NCI-H1105 treated with DMSO at 0.1 percent for 48 hours (cell line): ENCODE measurements around the gene SNX19.
"Not testable (repeated sequence)": the region's sequence is repeated elsewhere in the genome, so short reads cannot be mapped to it uniquely, and the experiment has no call there.

Experiments
- DNase-seq: peaks from one replicate; lab custom pipeline; 2025; lab: John Stamatoyannopoulos, UW

SNX19 gene

DNA sequence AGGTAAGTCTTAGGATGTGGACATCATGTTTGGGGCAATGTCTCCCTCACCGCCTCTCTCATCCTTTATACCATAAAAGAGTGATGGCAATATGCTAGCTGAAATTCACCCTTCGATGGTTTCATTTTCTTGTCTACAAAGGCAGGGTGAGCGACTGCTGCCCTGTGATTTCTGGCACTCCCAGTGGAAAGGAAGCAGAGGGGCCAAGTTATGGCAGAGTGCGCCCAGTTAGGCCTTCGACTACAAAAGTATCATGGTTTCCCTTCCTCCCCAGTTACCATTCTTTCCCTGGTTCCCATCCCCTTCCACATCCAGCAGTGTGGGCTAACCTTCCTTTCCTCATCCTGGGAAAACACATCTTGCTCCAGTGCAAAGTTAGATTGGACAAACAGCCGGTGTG, 43.8 kb downstream of the SNX19 start:
- no peak for DNase-seq

DNA sequence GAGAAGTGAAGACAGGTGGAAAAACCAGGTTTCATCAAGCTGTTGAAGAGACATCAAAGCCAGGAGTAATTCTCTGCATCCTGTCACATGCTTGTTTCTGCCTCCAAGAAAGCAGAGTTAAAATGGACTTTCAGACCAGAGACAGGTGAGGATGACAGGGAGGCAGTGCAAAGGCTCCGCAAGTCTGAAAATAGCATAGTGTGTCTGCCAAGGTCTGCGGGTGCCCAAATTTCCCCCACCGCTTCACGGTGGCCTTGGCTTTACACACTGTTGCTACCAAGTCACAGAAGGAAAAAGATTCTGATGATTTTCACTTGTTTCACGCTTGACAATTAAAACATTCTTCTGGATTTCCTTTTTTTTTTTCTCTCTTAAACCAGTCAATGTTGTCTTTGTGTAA, 44.2 kb downstream of the SNX19 start:
- DNase-seq, result no peak

DNA sequence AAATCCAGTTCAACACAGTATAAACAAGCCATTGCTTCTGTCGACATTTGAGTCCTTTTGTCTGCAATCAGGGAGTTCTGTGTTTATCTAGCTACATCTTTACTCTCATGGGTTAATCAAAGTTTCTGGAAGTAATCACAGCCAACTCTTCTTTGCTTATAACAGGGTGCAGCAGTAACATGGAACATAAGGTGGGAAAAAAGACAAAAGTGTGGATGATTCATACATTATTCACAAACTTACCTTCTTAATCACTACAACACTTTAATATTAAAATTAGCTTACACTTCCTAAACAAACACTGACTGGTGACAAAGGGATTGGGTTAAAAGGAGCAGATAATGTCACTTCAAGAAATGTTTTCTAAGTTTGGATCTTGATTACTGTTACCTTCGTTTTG, 44.7 kb downstream of the SNX19 start:
- DNase-seq, result no peak

DNA sequence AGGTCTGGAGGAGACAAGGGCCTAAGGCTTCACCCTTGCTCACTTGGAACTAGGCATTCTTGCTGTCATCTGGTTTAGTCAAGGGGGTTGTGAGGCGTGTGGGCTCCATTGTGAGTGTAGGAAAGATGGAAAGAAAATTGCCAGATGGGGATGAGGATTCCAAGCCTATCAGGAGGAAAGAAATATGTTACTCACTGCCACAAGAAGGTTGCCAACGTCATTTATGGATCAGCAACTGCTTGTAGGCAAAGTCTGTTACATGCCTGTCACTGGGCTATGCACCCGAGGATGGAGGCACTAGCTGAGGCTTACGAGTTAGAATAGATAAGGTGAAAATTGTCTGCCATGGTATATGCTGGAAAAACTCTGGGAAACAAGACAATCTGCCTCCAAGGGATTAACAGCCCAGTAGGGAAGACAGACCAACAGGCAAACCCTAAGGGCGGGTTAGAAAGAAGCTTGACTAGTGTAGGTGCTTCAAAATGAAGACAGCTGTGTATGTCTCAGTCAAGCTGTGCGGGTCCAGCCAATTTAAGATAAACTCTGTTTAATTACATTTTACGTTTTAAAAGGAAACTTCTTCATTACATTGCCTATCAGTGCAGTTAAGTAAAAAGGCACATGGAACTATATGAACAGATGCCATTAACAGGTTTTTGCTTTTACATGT, 47.4 kb downstream of the SNX19 start:
- no peak for DNase-seq

DNA sequence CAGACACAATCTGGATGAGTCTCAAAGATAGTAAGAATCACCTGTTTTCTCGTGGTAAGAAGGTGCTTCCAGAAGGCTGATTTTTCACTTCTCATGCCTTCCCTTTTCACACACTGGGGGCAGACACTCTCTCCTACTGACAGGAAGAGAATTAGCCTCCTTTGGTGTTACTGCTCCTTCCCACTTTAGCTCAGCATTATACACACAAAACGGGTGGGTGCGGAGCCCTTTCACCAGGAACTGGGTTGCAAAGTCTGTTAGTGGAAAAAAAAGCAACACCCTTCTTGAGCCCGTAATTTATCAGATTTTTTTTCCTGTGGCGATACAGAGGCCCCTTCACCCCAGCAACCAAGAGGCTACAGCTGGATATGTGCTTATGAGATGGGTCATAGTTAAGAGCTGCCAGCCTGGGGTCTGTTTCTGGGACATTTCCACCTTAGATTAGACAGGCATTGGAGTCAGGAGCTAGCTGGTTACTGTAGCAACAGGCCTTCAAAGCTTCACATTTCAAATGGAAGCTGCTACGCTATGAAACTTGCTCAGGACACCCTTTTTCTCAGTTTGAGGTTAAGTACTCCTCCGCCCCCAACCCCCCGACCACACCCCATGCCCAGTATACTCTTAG, 48.1 kb downstream of the SNX19 start:
- no peak for DNase-seq

DNA sequence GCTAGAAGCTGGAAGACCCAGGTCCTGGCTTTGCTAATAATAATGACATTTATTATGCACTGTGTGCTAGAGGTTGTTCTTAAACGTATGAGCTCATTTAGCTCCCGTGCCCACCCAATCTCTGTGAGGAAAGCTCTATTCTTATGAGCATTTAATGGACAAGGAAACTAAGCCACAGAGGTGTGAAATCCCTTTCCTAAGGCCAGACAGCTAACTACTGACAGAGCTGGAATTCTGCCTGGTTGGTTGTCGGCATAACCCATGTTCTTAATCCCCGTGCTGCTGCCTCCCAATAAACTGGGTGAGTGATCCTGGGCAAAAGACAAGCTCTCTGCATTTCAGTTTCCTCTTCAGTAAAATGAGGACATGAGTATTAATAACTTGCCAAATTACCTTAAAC, 49.4 kb downstream of the SNX19 start:
- DNase-seq, result no peak

DNA sequence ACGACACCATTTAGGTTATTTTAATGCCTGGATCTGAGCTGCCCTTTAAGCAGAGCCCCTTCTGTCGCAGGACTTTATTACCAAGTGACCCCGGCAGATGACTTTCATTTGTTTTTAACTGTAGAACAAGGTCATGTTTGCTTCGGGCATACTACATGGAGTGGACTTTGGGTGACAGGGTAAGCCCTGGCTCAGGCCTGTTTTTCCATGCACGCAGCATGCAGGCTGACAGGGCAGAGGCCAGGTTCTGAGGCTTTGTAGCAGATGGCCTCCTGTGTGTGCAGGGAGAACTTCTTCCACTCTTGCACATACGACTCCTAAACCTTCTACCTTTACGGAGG, 50.5 kb downstream of the SNX19 start:
- DNase-seq, result no peak

DNA sequence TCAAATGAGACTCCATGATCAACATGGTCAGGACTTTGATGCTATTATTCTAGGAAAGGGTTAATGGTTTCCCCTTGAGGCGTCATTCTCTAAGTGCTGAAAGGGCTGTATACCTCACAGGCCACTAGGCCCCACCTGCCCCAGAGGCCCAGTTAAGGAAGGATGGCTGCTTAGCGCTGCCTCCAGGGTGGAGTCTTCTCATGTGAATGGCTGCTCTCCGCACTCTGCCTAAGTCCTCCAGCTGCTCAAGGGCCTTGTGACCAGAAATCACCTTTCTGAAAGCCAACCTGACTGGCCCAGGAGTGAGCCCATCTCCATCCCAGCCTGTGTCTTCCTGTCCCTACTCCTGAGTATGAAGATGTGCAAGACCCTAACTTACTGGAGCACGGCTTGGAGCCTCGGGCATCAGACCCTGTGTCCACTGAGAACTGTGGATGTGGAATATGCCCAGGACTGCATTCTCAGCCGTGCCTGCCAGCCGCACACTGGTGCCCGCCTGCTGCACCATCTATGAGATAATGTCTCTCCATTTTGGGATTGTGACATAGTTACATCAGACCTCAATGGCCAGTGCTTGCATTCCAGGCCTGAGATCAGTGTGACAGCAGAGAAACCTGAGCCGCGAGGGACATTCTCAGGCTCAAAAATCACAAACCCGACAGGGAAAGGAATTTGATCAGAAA, 51.0 kb downstream of the SNX19 start:
- DNase-seq, result no peak

DNA sequence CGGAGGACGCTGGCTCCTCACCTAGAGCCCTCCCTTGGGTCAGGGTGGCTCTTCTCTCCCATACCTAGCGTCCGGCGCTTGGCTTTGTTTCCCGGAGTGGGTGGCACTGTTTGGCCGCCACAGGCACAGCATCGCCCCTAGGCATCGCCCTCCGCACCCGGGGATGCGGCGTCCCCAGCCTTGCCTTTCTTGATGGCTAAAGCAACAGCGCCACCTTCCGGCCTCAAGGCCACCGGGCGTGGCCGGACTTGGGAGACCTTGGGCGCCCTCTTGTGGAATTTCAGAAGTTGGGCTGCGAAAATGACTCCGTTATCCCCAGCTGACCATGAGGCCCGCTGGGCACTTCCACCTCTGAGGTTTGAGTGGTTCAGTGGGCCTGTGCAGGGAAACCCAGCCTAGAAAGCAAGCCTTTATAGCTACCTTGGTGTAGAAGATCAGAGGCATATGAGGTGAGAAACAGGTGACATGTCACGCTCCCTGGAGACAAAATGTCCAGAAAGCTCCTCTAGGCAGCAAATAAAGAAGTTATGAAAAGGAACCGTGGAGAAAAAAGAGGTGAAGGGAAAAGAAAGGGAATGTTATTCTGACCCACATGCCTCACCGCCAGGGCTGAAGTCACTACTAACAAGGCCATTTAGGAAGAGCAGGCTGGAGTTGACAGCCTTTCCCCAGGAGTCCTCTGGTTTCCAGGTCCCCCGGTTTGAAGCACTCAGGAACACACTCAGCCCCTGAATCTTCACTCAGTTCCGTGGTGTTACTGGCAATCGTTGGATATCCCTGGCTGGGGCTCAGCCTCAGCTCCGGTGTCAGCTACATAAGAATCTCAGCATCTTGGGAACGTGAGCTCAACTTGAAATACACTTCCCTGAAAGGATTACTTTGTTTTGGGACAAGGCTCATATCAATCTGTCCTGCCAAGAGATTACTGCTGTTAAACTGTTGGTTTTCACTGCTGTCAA, 54.1 kb downstream of the SNX19 start:
- peak; percentile 91 for DNase-seq

DNA sequence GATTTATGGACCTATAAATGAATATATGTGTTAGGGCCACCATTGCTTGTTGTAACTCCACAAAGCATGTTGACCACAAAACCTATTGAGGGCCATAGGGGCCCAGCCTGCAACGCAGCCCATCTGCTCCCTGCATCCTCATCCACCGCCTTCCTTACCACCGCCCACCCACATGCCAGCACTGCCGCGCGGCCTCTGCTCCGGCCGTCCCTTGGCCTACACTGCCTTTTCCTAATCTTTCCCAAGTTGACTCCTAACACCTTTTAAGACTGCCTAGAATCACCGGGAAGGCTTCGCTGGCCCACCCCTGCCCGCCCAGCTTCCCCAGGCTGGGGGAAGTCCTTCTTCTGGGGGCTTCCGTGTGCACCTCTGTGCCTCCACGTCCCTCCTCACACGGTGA, 55.0 kb downstream of the SNX19 start:
- DNase-seq, result no peak

DNA sequence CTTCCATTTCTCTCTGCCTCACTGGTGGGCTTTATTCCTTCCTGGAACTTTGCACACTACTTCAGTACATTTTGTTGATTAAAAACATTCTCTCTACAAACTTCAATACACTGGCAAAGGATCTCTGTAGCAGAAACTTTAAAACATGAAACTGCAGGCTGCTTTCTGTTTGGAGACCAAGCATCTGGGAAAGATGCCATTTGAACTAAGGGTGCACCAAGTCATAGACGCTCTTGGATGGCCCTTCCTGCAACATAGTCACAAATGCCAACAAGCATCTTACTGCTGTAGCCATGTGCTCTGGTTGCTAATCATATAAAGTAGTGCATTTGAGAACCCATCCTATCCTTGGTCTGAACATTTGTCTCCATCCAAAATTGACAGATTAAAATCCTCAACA, 56.4 kb downstream of the SNX19 start:
- DNase-seq, result no peak

DNA sequence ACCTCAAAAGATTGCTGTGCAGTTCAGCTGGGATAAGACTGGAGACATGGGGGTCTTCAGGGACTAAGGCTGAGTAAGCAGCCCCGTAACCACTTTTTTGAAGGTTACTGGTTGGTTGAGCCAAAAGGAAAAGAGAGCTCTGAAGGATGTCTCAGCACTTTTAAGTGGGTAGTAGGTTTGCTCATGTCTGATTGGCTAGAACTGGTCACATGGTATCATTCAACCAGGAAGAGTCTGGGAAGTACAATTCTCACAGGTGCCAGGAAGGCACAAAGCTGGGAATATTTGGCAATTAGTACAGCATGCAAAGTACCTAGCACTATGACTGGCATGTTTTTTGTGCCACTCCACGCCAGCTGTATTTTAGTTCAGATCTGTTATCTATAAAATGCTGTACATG, 58.1 kb downstream of the SNX19 start:
- peak; percentile 10 for DNase-seq

DNA sequence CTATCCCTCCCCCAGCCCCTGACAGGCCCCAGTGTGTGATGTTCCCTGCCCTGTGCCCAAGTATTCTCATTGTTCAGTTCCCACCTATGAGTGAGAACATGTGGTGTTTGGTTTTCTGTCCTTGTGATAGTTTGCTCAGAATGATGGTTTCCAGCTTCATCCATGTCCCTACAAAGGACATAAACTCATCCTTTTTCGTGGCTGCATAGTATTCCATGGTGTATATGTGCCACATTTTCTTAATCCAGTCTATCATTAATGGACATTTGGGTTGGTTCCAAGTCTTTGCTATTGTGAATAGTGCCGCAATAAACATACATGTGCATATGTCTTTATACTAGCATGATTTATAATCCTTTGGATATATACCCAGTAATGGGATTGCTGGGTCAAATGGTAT, 60.6 kb downstream of the SNX19 start:
- DNase-seq, result not testable (repeated sequence)

DNA sequence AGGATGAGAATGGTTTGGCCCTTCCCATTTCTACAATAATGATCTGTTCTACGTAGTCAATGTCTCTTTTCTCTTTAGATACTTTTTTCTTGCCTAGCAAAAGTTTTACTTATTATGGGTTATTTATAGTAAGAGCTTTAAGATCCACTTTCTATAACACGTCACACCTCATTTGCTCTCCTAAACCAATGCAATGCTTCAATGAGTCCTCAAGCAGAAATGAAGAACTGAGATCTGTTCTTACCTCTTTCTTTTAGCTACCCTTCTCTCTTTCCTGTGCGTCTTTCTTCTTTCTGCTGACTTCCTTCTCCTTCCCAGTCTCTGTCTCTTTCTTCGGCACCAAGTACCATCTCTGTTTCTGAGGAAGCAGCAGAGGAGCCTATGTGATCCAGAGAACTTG, 61.8 kb downstream of the SNX19 start:
- no peak for DNase-seq

DNA sequence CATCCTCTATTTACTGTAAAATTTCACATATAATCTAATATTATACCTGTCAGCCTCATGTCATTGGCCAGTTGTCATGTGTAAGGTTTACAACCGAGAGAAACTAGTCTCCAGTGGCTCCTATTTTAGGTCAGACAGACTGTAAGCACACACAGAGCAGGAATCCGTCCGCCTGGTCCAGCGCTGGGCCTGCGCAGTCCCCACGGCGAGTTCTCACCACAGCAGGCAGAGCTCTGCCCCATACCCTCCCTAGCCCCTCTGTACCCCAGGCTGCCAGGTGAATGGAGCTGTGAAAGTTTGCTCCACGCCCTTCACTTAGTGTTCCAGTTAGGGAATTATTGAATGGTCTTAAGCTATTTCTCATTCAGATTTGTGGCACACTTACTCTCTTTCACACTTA, 63.7 kb downstream of the SNX19 start:
- DNase-seq, result no peak

DNA sequence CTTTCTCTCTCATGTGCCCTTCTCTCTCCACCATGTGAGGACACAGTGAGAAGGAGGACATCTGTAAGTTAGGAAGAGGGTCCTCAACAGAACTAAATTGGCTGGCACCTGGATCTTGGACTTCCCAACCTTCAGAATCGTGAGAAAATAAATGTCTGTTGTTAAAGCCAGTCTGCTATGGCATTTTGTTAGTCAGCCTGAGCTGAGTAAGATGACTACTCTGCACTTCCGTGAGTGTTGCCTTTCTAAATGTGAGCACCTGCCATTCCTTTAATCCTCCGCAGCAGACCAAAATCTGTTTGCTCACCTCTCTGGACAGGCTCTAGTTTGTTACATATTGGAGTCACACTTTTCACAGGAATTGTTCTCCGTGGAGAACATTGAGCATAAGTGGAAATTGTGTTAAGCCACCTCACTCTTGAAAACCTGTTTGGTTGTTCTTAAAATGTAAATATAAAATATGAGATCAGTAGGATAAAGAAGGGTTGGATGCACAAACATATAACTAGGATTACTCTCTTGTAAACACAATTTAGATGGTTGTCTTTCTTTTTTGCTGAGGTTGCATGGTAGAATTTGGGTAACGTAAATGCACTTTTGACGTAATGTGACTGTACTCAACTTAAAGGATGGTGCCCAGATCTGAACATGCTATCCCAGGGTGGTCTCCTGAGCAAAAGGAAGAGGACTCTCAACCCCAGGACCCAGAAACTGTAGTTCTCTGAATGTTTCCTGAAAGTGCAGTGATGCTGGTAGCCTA, 65.9 kb downstream of the SNX19 start:
- DNase-seq, result no peak

DNA sequence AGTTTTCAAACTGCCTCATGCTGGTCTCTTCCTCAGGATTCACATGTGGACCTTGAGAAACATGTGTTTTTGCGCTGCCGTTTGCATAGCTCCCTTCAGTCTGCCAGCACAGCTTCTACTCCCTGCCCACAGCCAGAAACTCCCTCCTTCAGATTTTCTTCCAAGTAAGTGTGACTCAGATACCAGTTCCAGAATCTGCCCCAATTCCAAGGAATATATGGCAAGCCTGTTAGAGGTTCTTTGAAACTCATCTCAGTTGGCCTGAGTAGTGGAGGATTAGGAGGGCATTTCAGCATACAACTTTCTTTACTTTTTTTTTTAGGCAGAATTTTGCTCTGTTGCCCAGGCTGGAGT, 67.1 kb downstream of the SNX19 start:
- DNase-seq, result no peak

DNA sequence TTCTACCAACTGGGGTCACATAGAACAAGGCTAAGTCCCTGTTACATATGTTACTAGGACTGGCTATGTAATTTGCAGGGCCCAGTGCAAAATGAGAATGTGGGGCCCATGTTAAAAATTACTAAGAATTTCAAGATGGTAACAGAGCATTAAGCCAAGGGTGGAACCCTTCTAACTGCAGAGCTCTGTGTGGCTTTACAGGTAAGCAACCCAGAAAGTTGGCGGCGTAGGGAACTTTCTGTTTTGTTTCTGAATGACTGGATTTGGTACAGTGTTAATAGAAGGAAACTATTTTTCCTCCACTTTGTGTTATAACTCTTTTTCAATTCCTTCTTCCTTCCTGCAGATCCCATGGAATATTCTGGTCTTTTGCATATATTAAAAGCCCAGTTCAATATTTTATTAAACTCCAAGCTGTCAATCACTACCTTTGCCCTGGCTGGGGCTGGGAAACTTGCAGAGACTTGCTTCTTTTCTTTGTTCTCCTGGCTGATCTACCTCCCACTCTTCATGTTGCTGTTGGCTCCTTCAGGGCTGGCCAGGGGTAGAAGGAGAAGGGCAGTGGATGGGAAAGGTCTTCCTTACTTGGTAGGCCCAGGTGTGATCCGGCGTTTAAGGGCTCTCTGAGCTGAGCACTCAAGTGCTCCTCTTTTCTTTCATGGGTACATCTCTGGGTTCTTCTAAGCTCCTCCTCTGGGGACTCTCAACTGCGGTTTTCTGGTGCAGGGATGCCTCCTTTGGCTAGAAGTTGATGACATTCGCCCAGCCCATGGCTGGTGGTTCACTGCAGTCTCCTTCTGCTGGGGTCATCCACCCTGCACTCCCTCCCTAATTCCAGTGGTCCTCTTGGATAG, 67.7 kb downstream of the SNX19 start:
- no peak for DNase-seq

DNA sequence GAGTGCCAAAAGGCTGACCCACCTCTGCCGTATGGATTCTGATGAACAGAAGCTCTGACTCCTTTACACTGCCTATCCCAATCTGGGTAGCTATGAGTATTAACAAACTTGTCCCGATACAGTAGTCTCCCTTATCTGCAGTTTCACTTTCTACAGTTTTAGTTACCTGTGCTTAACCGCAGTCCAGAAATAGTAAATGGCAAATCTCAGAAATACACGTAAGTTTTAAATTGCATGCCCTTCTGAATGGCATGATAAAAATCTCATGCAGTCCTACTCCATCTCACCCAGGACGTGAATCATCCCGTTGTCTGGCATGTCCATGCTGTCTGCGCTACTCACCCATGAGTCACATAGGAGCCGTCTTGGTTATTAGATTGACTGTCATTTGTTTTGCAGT, 68.8 kb downstream of the SNX19 start:
- DNase-seq, result no peak

DNA sequence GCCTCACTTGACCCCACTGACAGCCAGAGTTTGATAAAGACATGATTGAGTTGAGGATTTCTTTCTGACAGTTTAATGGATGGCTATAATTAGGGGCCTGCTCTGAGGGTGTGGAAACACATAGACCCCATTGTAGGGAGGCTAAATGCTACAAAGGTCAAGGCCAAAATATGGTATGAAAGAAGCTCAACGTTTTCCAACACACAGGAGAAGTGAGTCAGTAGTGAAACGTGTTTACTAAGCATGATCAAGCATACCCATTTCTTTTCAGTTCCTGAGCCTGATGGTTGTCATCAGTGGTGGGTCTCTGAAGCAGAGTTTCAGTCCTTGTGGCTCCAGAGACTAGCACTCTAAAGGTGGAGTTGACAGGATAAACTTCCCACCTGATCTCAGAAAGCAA, 69.7 kb downstream of the SNX19 start:
- DNase-seq, result no peak

DNA sequence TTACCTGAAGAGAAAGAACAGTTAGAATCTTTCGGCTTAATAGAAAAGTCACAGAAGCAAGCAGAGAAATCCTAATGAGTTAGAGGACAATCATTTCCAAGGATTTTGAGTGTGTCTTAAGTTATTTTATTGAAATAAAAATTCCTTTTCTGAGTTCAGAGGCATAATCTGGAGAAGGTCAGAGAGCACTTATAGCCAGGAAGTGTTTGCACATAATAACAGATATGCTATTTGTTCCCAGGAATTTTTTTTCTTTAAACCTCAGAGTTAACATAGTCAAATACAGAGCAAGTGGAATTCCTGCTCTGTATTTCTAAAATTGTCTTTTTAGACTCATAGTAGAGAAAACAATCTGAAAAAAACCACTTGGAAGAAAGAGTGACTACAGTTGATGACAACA, 74.3 kb downstream of the SNX19 start:
- no peak for DNase-seq
